ENCODE measurements around the gene FYN. TPM values are rescaled to one million over a fixed set of nuclear protein-coding genes. Genes with fewer than 3 reads are reported as not detected.

Gene FYN
- total and polyA plus RNA-seq, 2 of the 8 experiments (the other 6 are each of a cell fraction or from before 2014, with no cell fraction given) = 46.8 to 97.2 TPM

GRCh38 chr6:111892431-111892830 is 19.2 kb upstream of the FYN start (continued):
- TF ChIP-seq POU5F1 (IDR thresholded peaks at IDR 0.05; ENCODE audit: low read depth, low read length) (no peak), SP2 (IDR thresholded peaks at IDR 0.05; ENCODE audit: low read length) (no peak), MAFK (IDR thresholded peaks at IDR 0.05; ENCODE audit: low read depth, low read length) (no peak), NRF1 (IDR thresholded peaks at IDR 0.05; ENCODE audit: low read depth, low read length) (no peak)
